Tibial nerve (tissue), 4 donors: ENCODE results near the gene TSHZ2. TPM values are rescaled to one million over a fixed set of nuclear protein-coding genes. Genes with fewer than 3 reads are reported as not detected.

Experiments used
- DNase-seq, 2 donors: peaks; one replicate each; pipeline ENCODE4 v3.0.0-alpha.2; 2019; ENCODE audit warnings: low spot score in 2 of 2
- H3K27ac ChIP-seq, 4 donors: fragments of 200-600 bp; sonication (generic) in 3 of 4; one replicate each; pipeline ENCODE4 v1.5.1; 2017 to 2019; ENCODE audit warnings: mild to moderate bottlenecking in 1 of 4
- H3K27me3 ChIP-seq, 2 donors: fragments of 200-600 bp; sonication (generic) in 1 of 2; one replicate each; pipeline versions ENCODE4 v1.5.1 to v1.6.0; 2017 to 2019
- H3K36me3 ChIP-seq, 3 donors: fragments of 200-600 bp; sonication (generic); one replicate each; pipeline ENCODE4 v1.5.1; 2018 to 2019
- H3K4me1 ChIP-seq, 4 donors: fragments of 200-600 bp; sonication (generic) in 3 of 4; one replicate each; pipeline ENCODE4 v1.5.1; 2017 to 2019
- H3K4me3 ChIP-seq, 4 donors: fragments of 200-600 bp; sonication (generic) in 3 of 4; one replicate each; pipeline ENCODE4 v1.5.1; 2017 to 2019; ENCODE audit warnings: mild to moderate bottlenecking in 1 of 4, moderate library complexity in 1 of 4
- H3K9me3 ChIP-seq, 4 donors: fragments of 200-600 bp; sonication (generic) in 3 of 4; one replicate each; pipeline ENCODE4 v1.5.1; 2017 to 2019
- EP300 ChIP-seq, 2 donors: sonication (generic); formaldehyde crosslinking; IDR thresholded peaks; one replicate each; pipeline ENCODE4 v1.6.1; 2017; ENCODE audit warnings: antibody characterized with exemption in 2 of 2, mild to moderate bottlenecking in 1 of 2
- POLR2A ChIP-seq, 2 donors: fragments of 450-650 bp; IDR thresholded peaks; one replicate each; pipeline ENCODE4 v1.6.1; 2017; ENCODE audit warnings: antibody characterized with exemption in 2 of 2, mild to moderate bottlenecking in 2 of 2, moderate library complexity in 2 of 2
- WGBS, 2 donors: methylation state at CpG; one replicate each; pipeline ENCODE4 v1.1.5; 2018; 5-methylcytosine and 5-hydroxymethylcytosine counted together
- total RNA-seq, 4 donors: library from RNA; depleted of rRNA; stranded (reverse); fragments of >200 nt; gene quantifications; one replicate each; pipeline ENCODE4 v1.1.0, GENCODE V29; 2016
- TF ChIP-seq, protein P1 (sequence below), 5 experiments: fragments of 200-600 bp in 3 of 5; fragments of 450-650 bp in 2 of 5; sonication (generic) in 3 of 5; IDR thresholded peaks; one replicate each; pipeline ENCODE4 v1.5.1; 2016 to 2019; ENCODE audit warnings: antibody characterized with exemption in 5 of 5, mild to moderate bottlenecking in 3 of 5, moderate library complexity in 2 of 5

TSHZ2 gene
- total RNA-seq, 4 donors from 2014 or later = 20.9 to 33.7 (median 25.1) TPM

DNA sequence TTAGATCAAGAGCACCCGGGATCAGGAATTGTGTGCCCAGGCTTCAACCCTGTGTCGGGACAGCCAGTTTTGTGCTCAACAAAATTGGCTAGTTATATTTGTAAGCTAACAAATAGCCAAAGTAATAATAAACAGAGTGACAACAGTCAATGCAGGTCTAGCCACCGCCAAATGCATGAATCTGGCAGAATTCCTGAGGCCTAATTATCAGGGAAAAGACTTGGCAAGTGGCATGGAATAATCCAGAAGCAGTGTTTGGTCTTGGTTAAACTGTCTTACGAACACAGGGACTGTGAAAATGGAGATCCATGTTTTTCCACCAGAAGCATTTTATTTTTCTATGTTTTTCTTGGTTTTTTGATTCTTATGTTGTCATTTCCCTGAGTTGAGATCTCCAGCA, 352.7 kb downstream of the TSHZ2 start:
- TF ChIP-seq, protein P1, sequence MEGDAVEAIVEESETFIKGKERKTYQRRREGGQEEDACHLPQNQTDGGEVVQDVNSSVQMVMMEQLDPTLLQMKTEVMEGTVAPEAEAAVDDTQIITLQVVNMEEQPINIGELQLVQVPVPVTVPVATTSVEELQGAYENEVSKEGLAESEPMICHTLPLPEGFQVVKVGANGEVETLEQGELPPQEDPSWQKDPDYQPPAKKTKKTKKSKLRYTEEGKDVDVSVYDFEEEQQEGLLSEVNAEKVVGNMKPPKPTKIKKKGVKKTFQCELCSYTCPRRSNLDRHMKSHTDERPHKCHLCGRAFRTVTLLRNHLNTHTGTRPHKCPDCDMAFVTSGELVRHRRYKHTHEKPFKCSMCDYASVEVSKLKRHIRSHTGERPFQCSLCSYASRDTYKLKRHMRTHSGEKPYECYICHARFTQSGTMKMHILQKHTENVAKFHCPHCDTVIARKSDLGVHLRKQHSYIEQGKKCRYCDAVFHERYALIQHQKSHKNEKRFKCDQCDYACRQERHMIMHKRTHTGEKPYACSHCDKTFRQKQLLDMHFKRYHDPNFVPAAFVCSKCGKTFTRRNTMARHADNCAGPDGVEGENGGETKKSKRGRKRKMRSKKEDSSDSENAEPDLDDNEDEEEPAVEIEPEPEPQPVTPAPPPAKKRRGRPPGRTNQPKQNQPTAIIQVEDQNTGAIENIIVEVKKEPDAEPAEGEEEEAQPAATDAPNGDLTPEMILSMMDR (IDR thresholded peaks at IDR 0.05) = no peak
- no peak for TF ChIP-seq EP300 (IDR thresholded peaks at IDR 0.05)
- WGBS, 2 donors = 76 to 77% methylated on average over 4 of the region's 4 CpGs
- Histone ChIP-seq H3K4me3 (no peak overlapping the region), H3K9me3 (no peaks in the 10 kb centered on the region), H3K27ac (no peak overlapping the region), H3K4me1 (no peaks in the 10 kb centered on the region), H3K27me3 (no peaks in the 10 kb centered on the region), H3K36me3 (no peaks in the 10 kb centered on the region)
- DNase-seq = no peak

DNA sequence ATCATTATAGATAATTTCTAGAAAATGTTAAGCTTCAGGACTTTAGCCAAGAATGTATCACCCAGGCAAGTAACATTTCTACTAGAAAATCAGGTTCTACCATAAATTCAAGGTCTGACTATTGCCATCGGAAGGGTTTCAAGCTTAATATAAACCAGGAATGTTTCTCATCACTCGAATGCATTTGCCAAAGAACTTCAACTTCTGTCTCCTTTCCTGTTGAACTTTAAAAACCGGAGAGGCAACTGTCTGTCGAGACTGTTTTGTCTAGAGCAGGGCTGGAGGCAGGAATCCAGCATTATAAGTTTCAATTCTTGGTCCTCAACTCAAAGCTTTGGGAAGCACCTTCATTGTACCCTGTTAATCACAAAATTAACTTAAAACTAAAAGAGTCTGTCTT, 356.8 kb downstream of the TSHZ2 start:
- H3K4me3 ChIP-seq = no peak overlapping the region
- H3K36me3 ChIP-seq = no peaks in the 10 kb centered on the region
- no peak overlapping the region for H3K27ac ChIP-seq
- no peaks in the 10 kb centered on the region for H3K4me1 ChIP-seq
- 41 to 55% methylated on average over 4 of the region's 4 CpGs for WGBS, 2 donors
- no peak for DNase-seq
- TF ChIP-seq EP300 (IDR thresholded peaks at IDR 0.05) = no peak
- TF ChIP-seq, protein P1 (IDR thresholded peaks at IDR 0.05) = no peak
- TF ChIP-seq POLR2A (IDR thresholded peaks at IDR 0.05) = no peak
- H3K27me3 ChIP-seq = no peaks in the 10 kb centered on the region
- H3K9me3 ChIP-seq = no peaks in the 10 kb centered on the region

DNA sequence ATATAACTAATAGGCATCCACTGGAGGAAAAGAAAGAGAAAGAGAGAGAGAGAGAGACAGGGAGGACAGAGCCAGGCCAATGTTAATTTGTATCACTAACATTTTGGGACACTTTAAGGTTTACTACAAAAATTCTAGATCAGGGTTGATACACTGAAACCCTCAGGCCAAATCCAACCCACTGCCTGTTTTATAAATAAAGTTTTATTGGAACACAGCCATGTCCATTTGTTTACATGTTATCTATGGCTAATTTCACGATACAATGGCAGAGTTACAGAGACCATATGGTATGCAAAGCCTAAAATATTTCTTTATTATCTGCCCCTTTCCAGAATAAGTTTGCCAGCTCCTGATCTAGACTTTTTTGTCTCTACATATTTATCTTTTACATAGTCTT, 357.6 kb downstream of the TSHZ2 start:
- DNase-seq = no peak
- Histone ChIP-seq H3K9me3 (no peaks in the 10 kb centered on the region), H3K4me1 (no peaks in the 10 kb centered on the region), H3K27me3 (no peaks in the 10 kb centered on the region), H3K27ac (no peak overlapping the region), H3K4me3 (no peak overlapping the region), H3K36me3 (no peaks in the 10 kb centered on the region)
- TF ChIP-seq EP300 (IDR thresholded peaks at IDR 0.05) = no peak
- no peak for TF ChIP-seq POLR2A (IDR thresholded peaks at IDR 0.05)
- TF ChIP-seq, protein P1 (IDR thresholded peaks at IDR 0.05) = no peak
- WGBS, 2 donors = 78 to 86% methylated on average over 1 of the region's 1 CpG

DNA sequence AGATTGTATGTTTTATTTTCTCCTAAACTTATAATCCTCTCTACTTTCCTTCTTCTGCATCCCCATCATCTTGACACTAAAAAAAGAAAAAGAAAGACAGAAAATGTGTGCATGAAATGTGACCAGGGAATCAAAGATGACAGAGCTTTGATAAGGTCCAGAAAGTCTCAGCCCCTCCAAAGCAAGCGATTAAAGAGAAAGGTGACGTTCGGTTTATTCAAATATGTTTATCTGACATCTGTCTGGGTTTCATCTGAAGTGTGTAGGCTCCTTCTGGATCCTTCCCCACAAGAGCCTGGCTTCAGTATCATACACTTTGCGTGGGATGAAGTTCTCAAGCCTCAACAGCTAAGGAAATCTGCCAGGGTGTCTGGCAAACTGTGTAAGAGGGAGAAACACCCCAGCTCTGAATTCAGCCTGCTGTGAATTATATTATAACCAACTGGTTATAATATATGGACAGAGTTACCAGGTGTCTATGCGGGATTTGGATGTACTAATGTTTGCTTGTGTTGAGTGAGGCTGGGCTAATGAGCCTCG, 358.5 kb downstream of the TSHZ2 start:
- Histone ChIP-seq H3K27ac (peak overlapping the region in 1 of 4 donors; percentile 1), H3K36me3 (no peaks in the 10 kb centered on the region), H3K27me3 (no peaks in the 10 kb centered on the region), H3K4me3 (no peak overlapping the region), H3K4me1 (no peaks in the 10 kb centered on the region), H3K9me3 (no peaks in the 10 kb centered on the region)
- WGBS, 2 donors = 78 to 81% methylated on average over 6 of the region's 6 CpGs
- TF ChIP-seq EP300 (IDR thresholded peaks at IDR 0.05) (no peak), POLR2A (IDR thresholded peaks at IDR 0.05) (no peak)
- TF ChIP-seq, protein P1 (IDR thresholded peaks at IDR 0.05) = no peak
- no peak for DNase-seq

DNA sequence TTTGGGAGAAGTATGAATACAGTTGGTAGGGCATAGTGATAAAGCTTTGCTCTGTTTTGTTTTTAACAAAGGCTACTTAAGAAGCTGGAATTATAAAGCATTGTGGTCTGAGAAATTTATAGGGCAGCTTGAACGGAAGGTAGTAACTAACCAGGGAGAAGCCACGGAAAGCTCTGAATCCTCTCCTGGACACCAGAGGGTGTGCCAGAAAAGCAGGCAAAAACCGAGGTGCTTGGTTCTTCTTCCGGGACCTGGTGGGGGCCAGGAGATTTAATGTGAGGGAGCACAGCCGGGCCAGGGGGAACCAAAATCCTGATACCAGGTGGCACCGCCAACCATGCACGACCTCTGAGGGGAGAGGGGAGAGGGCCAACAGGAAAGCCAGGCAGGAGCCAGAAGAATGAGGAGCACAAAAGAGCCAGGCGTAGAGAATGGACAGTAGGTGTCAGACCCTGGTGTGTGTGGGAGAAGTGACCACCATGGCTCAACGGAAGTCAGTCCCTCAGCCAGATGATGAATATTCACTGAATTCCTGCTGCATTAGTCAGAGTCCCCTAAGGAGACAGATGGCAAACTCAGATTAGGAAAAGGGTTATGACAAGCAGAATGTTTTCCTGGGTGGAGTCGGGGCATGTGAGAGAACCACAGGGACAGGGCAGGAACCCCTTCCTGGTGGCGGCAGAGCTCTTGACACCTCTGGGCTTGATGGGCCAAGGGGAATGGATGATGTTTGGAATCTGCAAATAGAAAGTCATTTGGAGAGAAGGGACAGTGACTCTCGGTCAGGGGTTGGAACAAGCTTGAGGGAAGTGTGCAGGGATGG, 359.2 kb downstream of the TSHZ2 start:
- WGBS, 2 donors = 49% methylated on average over 12 of the region's 12 CpGs
- Histone ChIP-seq H3K4me1 (no peaks in the 10 kb centered on the region), H3K4me3 (no peak overlapping the region), H3K36me3 (no peaks in the 10 kb centered on the region), H3K27ac (peak overlapping the region in 1 of 4 donors; percentile 1), H3K27me3 (no peaks in the 10 kb centered on the region), H3K9me3 (no peaks in the 10 kb centered on the region)
- TF ChIP-seq POLR2A (IDR thresholded peaks at IDR 0.05) (no peak), EP300 (IDR thresholded peaks at IDR 0.05) (no peak)
- TF ChIP-seq, protein P1 (IDR thresholded peaks at IDR 0.05) = no peak
- peak in 1 of 2 donors; percentile 10 for DNase-seq
